ENCODE measurements around the gene CELF2. TPM values are rescaled to one million over a fixed set of nuclear protein-coding genes. Genes with fewer than 3 reads are reported as not detected.

The CELF2 gene
- total RNA-seq, 1 donor from 2014 or later, result 110 TPM

DNA sequence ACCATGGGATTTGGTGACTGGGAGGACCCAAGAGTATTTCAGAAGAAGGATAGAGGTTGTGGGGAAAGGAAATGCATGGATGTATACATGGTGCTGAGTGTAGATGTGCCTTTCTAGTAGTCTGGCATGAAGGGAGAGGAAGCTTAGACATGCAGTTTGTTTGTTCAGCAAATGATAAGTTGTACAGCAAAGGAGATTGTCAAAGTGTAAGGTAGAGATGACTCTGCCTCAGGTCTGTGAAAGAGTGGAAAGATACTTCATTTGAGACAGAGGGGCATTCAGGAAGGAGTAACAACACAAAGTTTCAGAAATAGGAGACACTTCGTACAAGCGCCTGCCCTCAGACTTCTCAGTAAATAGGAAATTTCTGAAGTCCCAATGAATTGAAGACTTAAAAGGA, 152.3 kb downstream of the CELF2 start:
- Histone ChIP-seq H3K4me1 (peaks cover 23% of the 10 kb centered on the region), H3K4me3 (peak overlapping the region; percentile 58), H3K9me3 (no peaks in the 10 kb centered on the region), H3K27me3 (no peaks in the 10 kb centered on the region), H3K27ac (peak overlapping the region; percentile 63), H3K36me3 (peaks cover 8% of the 10 kb centered on the region)
- DNase-seq (no peak), ATAC-seq (no peak)
- intact Hi-C loops (cut with DNase I), result no loop called here
- TF ChIP-seq, protein P1, sequence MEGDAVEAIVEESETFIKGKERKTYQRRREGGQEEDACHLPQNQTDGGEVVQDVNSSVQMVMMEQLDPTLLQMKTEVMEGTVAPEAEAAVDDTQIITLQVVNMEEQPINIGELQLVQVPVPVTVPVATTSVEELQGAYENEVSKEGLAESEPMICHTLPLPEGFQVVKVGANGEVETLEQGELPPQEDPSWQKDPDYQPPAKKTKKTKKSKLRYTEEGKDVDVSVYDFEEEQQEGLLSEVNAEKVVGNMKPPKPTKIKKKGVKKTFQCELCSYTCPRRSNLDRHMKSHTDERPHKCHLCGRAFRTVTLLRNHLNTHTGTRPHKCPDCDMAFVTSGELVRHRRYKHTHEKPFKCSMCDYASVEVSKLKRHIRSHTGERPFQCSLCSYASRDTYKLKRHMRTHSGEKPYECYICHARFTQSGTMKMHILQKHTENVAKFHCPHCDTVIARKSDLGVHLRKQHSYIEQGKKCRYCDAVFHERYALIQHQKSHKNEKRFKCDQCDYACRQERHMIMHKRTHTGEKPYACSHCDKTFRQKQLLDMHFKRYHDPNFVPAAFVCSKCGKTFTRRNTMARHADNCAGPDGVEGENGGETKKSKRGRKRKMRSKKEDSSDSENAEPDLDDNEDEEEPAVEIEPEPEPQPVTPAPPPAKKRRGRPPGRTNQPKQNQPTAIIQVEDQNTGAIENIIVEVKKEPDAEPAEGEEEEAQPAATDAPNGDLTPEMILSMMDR (IDR thresholded peaks at IDR 0.05), result no peak

- Histone ChIP-seq H3K9me3 (no peaks in the 10 kb centered on the region), H3K36me3 (peaks cover 8% of the 10 kb centered on the region), H3K27me3 (no peaks in the 10 kb centered on the region), H3K27ac (peak overlapping the region; percentile 63), H3K4me1 (peaks cover 29% of the 10 kb centered on the region), H3K4me3 (peak overlapping the region; percentile 58)
- TF ChIP-seq, protein P1 (IDR thresholded peaks at IDR 0.05), result no peak
- intact Hi-C loops (cut with DNase I), result no loop called here
- ATAC-seq, result no peak
- DNase-seq, result no peak
Observed at GRCh38 chr10:11170574-11170973, 152.9 kb downstream of the CELF2 start.

DNA sequence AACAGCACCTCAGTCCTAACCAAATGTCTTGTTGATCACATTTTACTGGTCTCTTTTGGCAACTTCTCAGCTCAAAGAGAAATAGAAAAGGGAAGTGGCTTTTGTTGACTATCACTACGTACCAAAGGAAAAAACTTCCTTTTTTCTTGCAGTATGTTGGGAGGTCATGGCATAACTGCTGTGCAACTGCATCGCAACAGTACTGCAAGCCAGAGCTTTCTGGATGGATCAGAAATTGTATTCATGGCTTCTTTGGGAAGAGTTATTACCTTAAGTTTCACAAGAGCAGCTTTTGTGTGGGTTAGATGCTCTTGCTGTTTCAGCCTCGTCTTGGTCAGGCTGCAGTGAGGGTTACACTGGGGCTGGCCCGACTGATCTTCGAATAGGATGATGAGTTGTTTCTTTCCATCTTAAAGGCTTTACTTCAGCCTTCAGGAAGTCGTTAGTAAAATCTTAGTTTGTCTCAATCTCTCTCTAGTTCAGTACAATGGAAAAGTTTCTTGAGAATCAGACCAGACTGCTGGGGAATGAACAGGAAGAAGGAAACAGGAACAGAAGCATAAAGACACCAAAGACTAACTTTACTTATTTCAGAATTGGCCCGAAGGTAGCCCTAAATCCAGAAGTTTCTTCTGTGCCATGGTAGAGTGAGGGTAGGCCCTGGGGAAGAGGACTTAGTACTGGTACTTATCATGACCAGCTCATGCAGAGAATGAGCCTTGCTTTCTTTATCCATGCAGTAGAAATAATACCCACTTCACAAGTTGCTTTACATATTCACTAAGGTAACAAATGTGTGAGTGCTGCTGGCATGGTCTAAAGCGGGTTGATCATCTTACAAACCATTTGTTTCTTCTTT, 153.6 kb downstream of the CELF2 start:
- ATAC-seq (peak; percentile 67), DNase-seq (no peak)
- H3K27ac ChIP-seq, result peak overlapping the region; percentile 63
- intact Hi-C loops (cut with DNase I), result no loop called here
- H3K36me3 ChIP-seq, result peaks cover 8% of the 10 kb centered on the region
- peak overlapping the region; percentile 58 for H3K4me3 ChIP-seq
- TF ChIP-seq, protein P1 (IDR thresholded peaks at IDR 0.05), result no peak
- H3K27me3 ChIP-seq, result no peaks in the 10 kb centered on the region
- peaks cover 32% of the 10 kb centered on the region for H3K4me1 ChIP-seq
- H3K9me3 ChIP-seq, result no peaks in the 10 kb centered on the region

GRCh38 chr10:11173042-11173441, 155.4 kb downstream of the CELF2 start:
- TF ChIP-seq, protein P1 (IDR thresholded peaks at IDR 0.05), result no peak
- H3K9me3 ChIP-seq, result no peaks in the 10 kb centered on the region
- H3K4me1 ChIP-seq, result peaks cover 51% of the 10 kb centered on the region
- peaks cover under 1% of the 10 kb centered on the region for H3K36me3 ChIP-seq
- intact Hi-C loops (cut with DNase I), result no loop called here
- H3K4me3 ChIP-seq, result peak overlapping the region; percentile 4
- DNase-seq, result no peak
- no peak for ATAC-seq
- no peaks in the 10 kb centered on the region for H3K27me3 ChIP-seq
- H3K27ac ChIP-seq, result peak overlapping the region; percentile 63

- H3K4me1 ChIP-seq, result peaks cover 57% of the 10 kb centered on the region
- no peaks in the 10 kb centered on the region for H3K9me3 ChIP-seq
- ATAC-seq, result peak; percentile 60
- DNase-seq, result no peak
- TF ChIP-seq, protein P1 (IDR thresholded peaks at IDR 0.05), result no peak
- peak overlapping the region; percentile 0 for H3K4me3 ChIP-seq
- no peaks in the 10 kb centered on the region for H3K27me3 ChIP-seq
- intact Hi-C loops (cut with DNase I), result no loop called here
- H3K27ac ChIP-seq, result peak overlapping the region; percentile 33
- H3K36me3 ChIP-seq, result no peaks in the 10 kb centered on the region
Observed at GRCh38 chr10:11175823-11176243, 158.2 kb downstream of the CELF2 start.
